HUES64 (cell line): ENCODE measurements around the gene PIGP.
"Not testable (repeated sequence)": the region's sequence is repeated elsewhere in the genome, so short reads cannot be mapped to it uniquely, and the experiment has no call there.

Experiments used
- H3K27ac ChIP-seq: 2 replicates; pipeline ENCODE4 v1.7.0; 2013; ENCODE audit warnings: low read depth, low read length, inconsistent platforms
- H3K27me3 ChIP-seq: 2 replicates; pipeline ENCODE4 v1.6.1; 2013; ENCODE audit warnings: mild to moderate bottlenecking, low read length; ENCODE audit not compliant: insufficient read depth
- H3K36me3 ChIP-seq: 2 replicates; pipeline ENCODE4 v1.6.1; 2013; ENCODE audit warnings: mild to moderate bottlenecking, low read length; ENCODE audit not compliant: insufficient read depth
- H3K4me1 ChIP-seq: 2 replicates; pipeline ENCODE4 v1.6.1; 2013; ENCODE audit warnings: mild to moderate bottlenecking, low read length, moderate library complexity; ENCODE audit not compliant: insufficient read depth
- H3K4me3 ChIP-seq: 2 replicates; pipeline ENCODE4 v1.5.1; 2013; ENCODE audit warnings: mild to moderate bottlenecking, low read length, moderate library complexity
- H3K9ac ChIP-seq: 2 replicates; pipeline ENCODE4 v1.6.1; 2013; ENCODE audit warnings: mild to moderate bottlenecking, low read depth, low read length
- H3K9me3 ChIP-seq: 2 replicates; pipeline ENCODE4 v1.6.1; 2013; ENCODE audit warnings: low read depth, low read length; ENCODE audit not compliant: insufficient read depth
- WGBS: fragments of 150-250, 120-280 bp; methylation state at CpG from one replicate; pipeline ENCODE4 v1.1.7; 2013; ENCODE audit warnings: missing lambda C conversion rate; 5-methylcytosine and 5-hydroxymethylcytosine counted together

PIGP gene

DNA sequence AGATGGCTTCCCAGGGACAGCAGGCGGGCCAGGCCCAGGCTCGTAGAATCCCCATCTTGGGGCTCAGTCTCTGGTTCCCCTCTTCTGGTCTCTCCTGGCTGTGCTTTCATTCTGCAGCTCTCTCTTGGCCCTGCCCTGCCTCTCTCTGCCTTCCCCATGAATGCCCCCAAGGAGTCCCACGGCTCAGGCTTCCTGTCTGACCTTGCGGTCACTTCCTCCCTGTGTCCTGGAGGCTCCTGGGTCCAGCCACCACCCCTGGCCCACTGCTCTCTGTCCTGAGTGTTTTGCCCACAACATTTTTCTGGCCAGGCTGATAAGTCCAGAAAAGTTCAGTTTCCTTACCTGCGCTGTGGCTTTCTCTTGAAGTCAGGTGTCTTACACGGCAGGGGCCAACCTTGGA lies 29.1 kb downstream of the PIGP start:
- Histone ChIP-seq H3K4me1 (peaks cover 37% of the 10 kb centered on the region), H3K27ac (no peak overlapping the region), H3K27me3 (peaks cover 92% of the 10 kb centered on the region), H3K36me3 (no peaks in the 10 kb centered on the region), H3K9ac (no peak overlapping the region), H3K9me3 (no peaks in the 10 kb centered on the region), H3K4me3 (no peak overlapping the region)
- WGBS = 87% methylated on average over 6 of the region's 6 CpGs

DNA sequence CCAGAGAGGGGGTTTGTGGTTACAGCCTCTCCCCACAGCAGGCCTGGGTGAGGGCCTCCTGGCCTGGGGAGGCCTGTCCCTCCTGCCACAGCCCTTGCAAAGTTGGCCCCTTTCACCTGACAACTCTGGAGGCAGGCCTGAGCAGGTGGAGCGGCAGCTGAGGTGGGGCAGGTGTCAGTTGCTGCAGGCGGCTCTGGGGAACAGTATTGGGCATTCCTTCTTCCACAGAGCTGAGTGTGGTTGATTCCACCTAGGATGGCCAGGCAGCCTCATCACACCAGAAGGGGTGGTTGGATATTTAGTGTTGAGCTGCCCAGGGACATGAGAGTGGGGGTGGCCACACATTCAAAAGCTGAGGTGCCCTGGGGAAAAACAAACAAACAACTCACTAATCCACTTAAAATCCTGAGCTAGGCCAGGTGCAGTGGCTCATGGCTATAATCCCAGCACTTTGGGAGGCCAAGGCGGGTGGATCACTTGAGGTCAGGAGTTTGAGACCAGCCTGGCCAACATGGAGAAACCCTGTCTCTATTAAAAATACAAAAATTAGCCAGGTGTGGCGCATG lies 31.1 kb downstream of the PIGP start:
- no peak overlapping the region for H3K4me3 ChIP-seq
- WGBS = 70% methylated on average over 4 of the region's 4 CpGs
- H3K9me3 ChIP-seq = no peaks in the 10 kb centered on the region
- no peaks in the 10 kb centered on the region for H3K36me3 ChIP-seq
- H3K4me1 ChIP-seq = peaks cover 18% of the 10 kb centered on the region; the same call in 1 of the 2 replicates
- H3K9ac ChIP-seq = no peak overlapping the region
- H3K27me3 ChIP-seq = peaks cover 92% of the 10 kb centered on the region
- H3K27ac ChIP-seq = no peak overlapping the region

DNA sequence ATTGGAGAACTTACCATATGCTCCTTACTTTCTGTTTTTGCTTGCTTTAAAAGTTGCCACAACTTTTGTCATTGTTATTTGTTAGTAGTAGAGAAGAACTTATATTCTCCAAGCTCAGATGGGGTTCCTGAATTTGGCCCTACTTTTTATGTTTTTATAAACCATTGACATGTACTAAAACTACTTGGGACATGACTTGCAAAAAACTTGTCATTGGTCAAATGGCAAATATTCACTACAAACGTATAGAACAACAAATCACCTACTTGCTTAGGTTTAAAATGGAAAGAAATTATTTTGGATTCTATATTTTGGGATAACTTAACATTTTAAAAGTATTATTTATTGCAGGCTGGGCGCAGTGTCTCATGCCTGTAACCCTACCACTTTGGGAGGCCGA lies 32.7 kb downstream of the PIGP start:
- Histone ChIP-seq H3K4me3 (no peak overlapping the region), H3K27me3 (peaks cover 86% of the 10 kb centered on the region), H3K4me1 (peaks cover 11% of the 10 kb centered on the region; the same call in 1 of the 2 replicates), H3K9ac (no peak overlapping the region), H3K36me3 (no peaks in the 10 kb centered on the region), H3K9me3 (no peaks in the 10 kb centered on the region), H3K27ac (no peak overlapping the region)
- WGBS = 100% methylated on average over 2 of the region's 3 CpGs

DNA sequence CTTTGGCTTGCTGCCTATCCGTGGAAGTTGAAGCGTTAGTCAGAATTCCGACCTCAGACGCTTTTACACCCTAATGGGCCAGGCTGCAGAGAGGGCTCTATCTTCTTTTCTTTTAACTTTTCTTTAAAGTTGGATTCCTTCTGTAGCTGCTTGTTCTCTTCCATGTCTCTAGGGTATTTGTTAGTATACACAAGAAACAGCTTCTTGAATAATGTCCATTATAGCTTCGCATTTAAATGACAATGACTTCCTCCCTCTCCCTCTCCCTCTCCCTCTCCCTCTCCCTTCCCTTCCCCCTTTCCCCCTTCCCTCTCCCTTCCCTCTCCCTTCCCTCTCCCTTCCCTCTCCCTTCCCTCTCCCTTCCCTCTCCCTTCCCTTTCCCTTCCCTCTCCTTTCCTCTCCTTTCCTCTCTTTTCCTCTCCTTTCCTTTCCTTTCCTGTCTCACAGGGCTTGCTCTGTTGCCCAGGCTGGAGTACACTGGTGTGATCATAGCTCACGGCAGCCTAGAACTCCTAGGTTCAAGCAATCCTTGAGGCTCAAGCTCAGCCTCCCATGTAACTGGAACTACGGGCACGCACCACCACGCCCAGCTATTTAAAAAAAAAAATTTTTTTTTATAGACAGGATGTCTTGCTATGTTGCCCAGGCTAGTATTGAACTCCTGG lies 33.3 kb downstream of the PIGP start:
- H3K4me1 ChIP-seq = peaks cover 11% of the 10 kb centered on the region; the same call in 1 of the 2 replicates
- WGBS = 47% methylated on average over 8 of the region's 9 CpGs
- H3K9ac ChIP-seq = no peak overlapping the region
- peaks cover 79% of the 10 kb centered on the region for H3K27me3 ChIP-seq
- no peak overlapping the region for H3K4me3 ChIP-seq
- H3K36me3 ChIP-seq = no peaks in the 10 kb centered on the region
- H3K9me3 ChIP-seq = no peaks in the 10 kb centered on the region
- H3K27ac ChIP-seq = no peak overlapping the region

DNA sequence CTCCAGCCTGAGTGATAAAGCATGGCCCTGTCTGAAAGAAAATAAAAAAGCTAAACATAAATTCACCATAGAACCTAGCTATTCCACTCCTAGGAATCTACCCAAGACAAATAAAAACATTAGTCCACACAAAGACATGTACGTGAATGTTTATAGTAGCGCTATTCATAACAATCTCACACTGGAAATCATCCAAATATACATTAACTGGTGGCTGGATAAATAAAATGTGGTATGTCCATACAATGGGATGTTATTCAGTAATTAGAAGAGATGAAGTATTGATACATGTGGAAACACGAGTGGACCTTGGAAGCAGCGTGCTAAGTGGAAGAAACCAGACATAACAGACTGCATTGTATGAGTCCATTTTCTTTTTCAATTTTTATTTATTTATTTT lies 36.7 kb downstream of the PIGP start:
- Histone ChIP-seq H3K27ac (no peak overlapping the region), H3K27me3 (peaks cover 59% of the 10 kb centered on the region), H3K9ac (no peak overlapping the region), H3K4me3 (no peak overlapping the region), H3K9me3 (no peaks in the 10 kb centered on the region), H3K4me1 (peaks cover 5% of the 10 kb centered on the region; the same call in 1 of the 2 replicates), H3K36me3 (no peaks in the 10 kb centered on the region)
- WGBS = 100% methylated on average over 3 of the region's 4 CpGs

DNA sequence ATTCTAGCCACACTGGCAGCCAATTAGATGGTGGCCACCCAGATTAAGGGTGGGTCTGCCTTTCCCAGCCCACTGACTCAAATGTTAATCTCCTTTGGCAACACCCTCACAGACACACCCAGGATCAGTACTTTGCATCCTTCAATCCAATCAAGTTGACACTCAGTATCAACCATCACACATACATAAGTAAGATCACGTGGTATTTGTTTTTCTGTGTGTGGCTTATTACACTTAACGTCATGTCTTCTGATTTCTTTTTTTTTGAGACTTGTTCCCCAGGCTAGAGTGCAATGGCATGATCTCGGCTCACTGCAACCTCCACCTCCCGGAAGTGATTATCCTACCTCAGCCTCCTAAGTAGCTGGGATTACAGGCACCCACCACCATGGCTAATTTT lies 38.5 kb downstream of the PIGP start:
- H3K4me1 ChIP-seq, H3K9me3 ChIP-seq, H3K36me3 ChIP-seq, H3K4me3 ChIP-seq, H3K9ac ChIP-seq, H3K27ac ChIP-seq: not testable (repeated sequence)
- peaks cover 42% of the 10 kb centered on the region for H3K27me3 ChIP-seq
- WGBS = 90% methylated on average over 4 of the region's 4 CpGs

DNA sequence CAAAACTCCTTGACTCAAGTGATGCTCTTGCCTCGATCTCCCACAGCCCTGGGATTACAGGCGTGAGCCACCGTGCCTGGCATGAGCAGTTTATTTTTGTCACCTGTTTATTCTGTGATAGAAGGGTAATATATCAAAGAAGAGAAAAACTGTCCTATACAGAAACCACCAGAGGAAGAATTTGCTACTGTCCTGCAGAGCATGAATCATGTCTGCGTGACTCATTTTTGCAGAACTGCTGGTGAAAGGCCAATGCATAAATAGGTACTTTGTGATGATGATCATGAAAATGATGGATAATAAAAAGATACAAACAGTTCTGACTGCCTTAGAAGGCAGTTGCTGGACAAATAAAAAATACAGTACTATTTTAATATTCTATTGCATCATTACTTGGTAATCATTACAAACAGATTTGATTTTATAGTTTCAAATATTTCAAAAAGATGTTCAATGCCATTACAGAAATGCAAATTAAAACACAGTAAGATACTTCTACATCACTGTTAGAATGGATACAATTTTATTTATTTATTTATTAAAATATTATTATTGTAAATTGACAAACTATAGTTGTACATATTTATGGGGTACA lies 39.9 kb downstream of the PIGP start:
- Histone ChIP-seq H3K27ac (no peak overlapping the region), H3K4me1 (no peaks in the 10 kb centered on the region), H3K4me3 (no peak overlapping the region), H3K27me3 (peaks cover 28% of the 10 kb centered on the region), H3K9ac (no peak overlapping the region), H3K36me3 (no peaks in the 10 kb centered on the region), H3K9me3 (no peaks in the 10 kb centered on the region)
- WGBS = 91% methylated on average over 4 of the region's 4 CpGs

DNA sequence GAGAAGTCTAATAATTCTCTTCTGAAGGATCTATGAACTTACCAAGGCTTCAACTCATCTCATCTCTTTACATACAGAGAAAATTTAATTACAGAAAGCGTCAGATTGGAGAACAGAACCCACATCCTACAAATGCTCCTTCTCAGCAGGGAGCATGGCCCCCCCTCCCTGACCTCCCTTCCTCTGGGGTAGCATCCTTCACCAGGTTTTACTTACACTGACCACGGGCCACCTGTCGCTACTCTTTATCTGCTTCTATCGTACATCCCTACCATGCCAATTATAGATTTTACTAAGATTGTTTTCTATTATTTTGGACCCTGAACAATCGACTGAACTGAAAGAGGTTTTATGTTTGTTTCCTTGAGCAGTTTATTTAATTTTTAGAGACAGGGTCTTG lies 40.6 kb downstream of the PIGP start:
- Histone ChIP-seq H3K9ac (no peak overlapping the region), H3K9me3 (no peaks in the 10 kb centered on the region), H3K4me1 (no peaks in the 10 kb centered on the region), H3K4me3 (no peak overlapping the region), H3K36me3 (no peaks in the 10 kb centered on the region), H3K27ac (no peak overlapping the region), H3K27me3 (peaks cover 21% of the 10 kb centered on the region)
- WGBS = 93% methylated on average over 4 of the region's 5 CpGs

DNA sequence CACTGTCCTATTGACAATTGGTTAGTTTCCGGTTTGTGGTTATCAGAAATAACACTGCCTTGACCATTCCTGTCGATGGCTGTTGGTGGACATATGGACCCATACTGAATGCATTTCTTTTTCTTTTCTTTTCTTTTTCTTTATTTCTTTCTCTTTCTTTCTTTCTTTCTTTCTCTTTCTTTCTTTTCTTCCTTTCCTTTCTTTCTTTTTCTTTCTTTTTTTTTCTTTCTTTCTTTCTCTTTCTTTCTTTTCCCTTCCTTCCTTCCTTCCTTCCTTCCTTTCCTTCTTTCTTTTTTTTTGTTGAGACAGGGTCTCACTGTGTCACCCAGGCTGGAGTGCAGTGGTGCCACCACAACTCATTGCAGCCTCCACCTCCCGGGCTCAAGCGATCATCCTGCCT lies 42.0 kb downstream of the PIGP start:
- WGBS = 93% methylated on average over 4 of the region's 4 CpGs
- H3K4me3 ChIP-seq = no peak overlapping the region

DNA sequence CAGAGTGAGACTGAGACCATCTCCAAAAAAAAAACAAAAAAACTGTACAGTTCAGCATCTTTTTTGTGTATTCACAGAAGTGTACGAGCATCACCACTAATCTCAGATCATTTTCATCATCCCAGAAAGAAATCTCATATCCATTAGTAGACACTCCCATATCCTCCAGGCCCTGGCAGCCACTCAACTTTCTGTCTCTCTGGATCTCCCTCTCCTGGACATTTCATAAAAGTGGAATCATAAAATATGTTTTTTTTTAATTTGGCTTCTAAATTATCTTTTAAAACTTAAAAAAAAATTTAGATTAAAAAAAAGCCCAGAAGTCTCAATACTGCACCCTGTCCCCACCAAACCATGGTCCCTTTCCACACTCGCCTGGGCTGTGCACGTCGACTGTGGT lies 44.3 kb downstream of the PIGP start:
- peaks cover 7% of the 10 kb centered on the region; the same call in 1 of the 2 replicates for H3K27me3 ChIP-seq
- no peak overlapping the region for H3K4me3 ChIP-seq
- H3K36me3 ChIP-seq = no peaks in the 10 kb centered on the region
- no peak overlapping the region for H3K9ac ChIP-seq
- H3K4me1 ChIP-seq = no peaks in the 10 kb centered on the region
- H3K27ac ChIP-seq = no peak overlapping the region
- no peaks in the 10 kb centered on the region for H3K9me3 ChIP-seq
- 89% methylated on average over 4 of the region's 4 CpGs for WGBS

More for the DNA sequence above, 42.0 kb downstream of the PIGP start:
- Histone ChIP-seq H3K27me3 (peaks cover 7% of the 10 kb centered on the region), H3K27ac (no peak overlapping the region), H3K4me1 (no peaks in the 10 kb centered on the region), H3K36me3 (no peaks in the 10 kb centered on the region), H3K9ac (no peak overlapping the region), H3K9me3 (no peaks in the 10 kb centered on the region)

DNA sequence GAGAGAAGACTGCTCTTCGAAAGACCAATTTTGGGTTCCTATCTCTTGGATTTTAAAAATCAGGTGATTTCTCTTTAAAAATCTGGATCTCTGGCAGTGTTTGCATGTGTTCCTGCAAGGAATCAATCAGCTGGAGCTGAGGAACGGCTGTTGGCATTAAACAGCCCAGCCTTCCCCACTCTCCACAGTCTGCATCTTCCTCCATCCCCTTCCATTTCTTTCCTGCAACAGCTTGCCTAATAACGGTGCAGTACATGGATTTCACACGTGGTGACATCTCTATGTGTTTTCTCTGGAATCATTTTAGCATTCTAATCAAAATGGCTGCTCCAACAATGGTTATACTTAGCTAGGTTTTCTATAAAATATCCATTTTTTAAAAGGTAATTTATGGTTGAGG lies 46.4 kb downstream of the PIGP start:
- Histone ChIP-seq H3K4me3 (no peak overlapping the region), H3K9ac (no peak overlapping the region), H3K27ac (no peak overlapping the region), H3K4me1 (no peaks in the 10 kb centered on the region), H3K9me3 (no peaks in the 10 kb centered on the region), H3K27me3 (peaks cover 4% of the 10 kb centered on the region; the same call in 1 of the 2 replicates), H3K36me3 (no peaks in the 10 kb centered on the region)
- WGBS = 68% methylated on average over 4 of the region's 4 CpGs
